Fibroblast of lung (primary cell): Measurements from ENCODE around the gene CTSC. TPM values are rescaled to one million over a fixed set of nuclear protein-coding genes. Genes with fewer than 3 reads are reported as not detected.

Source experiments
- DNase-seq, 2 donors: peaks; one replicate each; pipeline versions ENCODE4 v3.0.0 to v3.0.0-alpha.2; 2010; ENCODE audit warnings: low read depth in 2 of 2
- H2AFZ ChIP-seq: 2 replicates; pipeline ENCODE4 v1.5.1; 2012; ENCODE audit warnings: low read length, control low read depth, inconsistent platforms
- H3K27ac ChIP-seq: 2 replicates; pipeline ENCODE4 v1.5.1; 2011; ENCODE audit warnings: low read length, control low read depth; ENCODE audit not compliant: insufficient read depth
- H3K27me3 ChIP-seq: 2 replicates; pipeline ENCODE4 v1.5.1; 2011; ENCODE audit warnings: mild to moderate bottlenecking, low read length; ENCODE audit not compliant: control insufficient read depth, insufficient read depth
- H3K36me3 ChIP-seq: 2 replicates; pipeline ENCODE4 v1.5.1; 2011; ENCODE audit warnings: low read length; ENCODE audit not compliant: control insufficient read depth, insufficient read depth
- H3K4me1 ChIP-seq: 2 replicates; pipeline ENCODE4 v1.5.1; 2011; ENCODE audit warnings: low read length; ENCODE audit not compliant: control insufficient read depth, insufficient read depth; ENCODE audit errors: extremely low read depth
- H3K4me2 ChIP-seq: 2 replicates; pipeline ENCODE4 v1.5.1; 2011; ENCODE audit warnings: low read length, control low read depth; ENCODE audit not compliant: insufficient read depth; ENCODE audit errors: extremely low read depth
- H3K4me3 ChIP-seq, 4 experiments: fragments of 200-600 bp in 1 of 4; sonication (generic) in 1 of 4; replicated peaks in 1 of 4; 2 replicates each; pipeline ENCODE4 v1.5.1; 2011 to 2016; ENCODE audit warnings: low read length in 4 of 4, low read depth in 3 of 4, mild to moderate bottlenecking in 3 of 4, control low read depth in 2 of 4, inconsistent platforms in 1 of 4, mixed read lengths in 1 of 4; ENCODE audit not compliant: insufficient read depth in 1 of 4; ENCODE audit errors: control extremely low read depth in 1 of 4
- H3K79me2 ChIP-seq: 2 replicates; pipeline ENCODE4 v1.5.1; 2012; ENCODE audit warnings: mild to moderate bottlenecking, low read length, inconsistent platforms; ENCODE audit not compliant: control insufficient read depth, insufficient read depth
- H3K9ac ChIP-seq: 2 replicates; pipeline ENCODE4 v1.5.1; 2011; ENCODE audit warnings: mild to moderate bottlenecking, low read length, control low read depth; ENCODE audit not compliant: insufficient read depth
- H3K9me3 ChIP-seq: 2 replicates; pipeline ENCODE4 v1.5.1; 2012; ENCODE audit warnings: low read depth, low read length; ENCODE audit not compliant: control insufficient read depth, insufficient read depth
- H4K20me1 ChIP-seq: 2 replicates; pipeline ENCODE4 v1.5.1; 2011; ENCODE audit warnings: low read length; ENCODE audit not compliant: control insufficient read depth, insufficient read depth; ENCODE audit errors: extremely low read depth
- CTCF ChIP-seq, 2 donors: IDR thresholded peaks in 1 of 2; conservative IDR thresholded peaks in 1 of 2; 1 replicate in 1 of 2; 2 replicates in 1 of 2; pipeline ENCODE4 v1.5.1; 2011 to 2012; ENCODE audit warnings: low read length in 2 of 2, control low read depth in 1 of 2, inconsistent platforms in 1 of 2, low read depth in 1 of 2, mild to moderate bottlenecking in 1 of 2
- EZH2 ChIP-seq: IDR thresholded peaks from 2 replicates; pipeline ENCODE4 v1.5.1; 2012; ENCODE audit warnings: low read length, control low read depth, mild to moderate bottlenecking; ENCODE audit errors: missing control alignments
- polyA plus RNA-seq, 2 donors: library from polyadenylated mRNA; depleted of rRNA in 1 of 2; stranded (reverse) in 1 of 2; unstranded in 1 of 2; fragments of >200 nt; gene quantifications; 2 replicates each; pipeline ENCODE4 v1.2.1, GENCODE V29; 2011 to 2012; ENCODE audit warnings: missing spikeins in 1 of 2
- total RNA-seq: library from RNA; depleted of rRNA; stranded (reverse); fragments of >200 nt; gene quantifications from 2 replicates; pipeline ENCODE4 v1.2.1, GENCODE V29; 2014

CTSC gene
- total and polyA plus RNA-seq, 2 donors (not counting 1 experiment from before 2014, with no cell fraction given), result 75.8 to 593 TPM

GRCh38 chr11:88312628-88313027, 24.9 kb downstream of the CTSC start:
- Histone ChIP-seq H3K4me3 (no peak overlapping the region), H3K9me3 (no peaks in the 10 kb centered on the region), H3K27ac (no peak overlapping the region), H3K79me2 (no peaks in the 10 kb centered on the region), H3K4me2 (peak overlapping the region; percentile 3), H3K27me3 (no peaks in the 10 kb centered on the region), H2AFZ (no peak overlapping the region), H3K9ac (no peak overlapping the region), H3K4me1 (peaks cover 2% of the 10 kb centered on the region), H3K36me3 (peaks cover 7% of the 10 kb centered on the region), H4K20me1 (no peaks in the 10 kb centered on the region)
- peak in 1 of 2 donors; percentile 54 for DNase-seq
- no peak for TF ChIP-seq EZH2

GRCh38 chr11:88310246-88310645, 27.3 kb downstream of the CTSC start:
- Histone ChIP-seq H3K27me3 (no peaks in the 10 kb centered on the region), H4K20me1 (no peaks in the 10 kb centered on the region), H3K36me3 (peaks cover 6% of the 10 kb centered on the region), H3K4me2 (no peak overlapping the region), H2AFZ (no peak overlapping the region), H3K27ac (no peak overlapping the region), H3K9ac (no peak overlapping the region), H3K79me2 (no peaks in the 10 kb centered on the region), H3K9me3 (no peaks in the 10 kb centered on the region), H3K4me1 (no peaks in the 10 kb centered on the region), H3K4me3 (no peak overlapping the region)
- TF ChIP-seq EZH2, result no peak
- TF ChIP-seq CTCF (conservative IDR thresholded peaks at IDR 0.05 in 1 of 2, IDR thresholded peaks at IDR 0.05 in 1 of 2; ENCODE audit: low read depth in 1 of 2, low read length in 2 of 2), result no peak
- DNase-seq, result peak in 1 of 2 donors; percentile 65

GRCh38 chr11:88308576-88308975, 29.0 kb downstream of the CTSC start:
- Histone ChIP-seq H3K4me1 (no peaks in the 10 kb centered on the region), H3K4me3 (no peak overlapping the region), H3K36me3 (peaks cover 6% of the 10 kb centered on the region), H3K9ac (no peak overlapping the region), H3K27ac (no peak overlapping the region), H3K4me2 (no peak overlapping the region), H2AFZ (no peak overlapping the region), H4K20me1 (no peaks in the 10 kb centered on the region), H3K79me2 (no peaks in the 10 kb centered on the region), H3K9me3 (no peaks in the 10 kb centered on the region), H3K27me3 (no peaks in the 10 kb centered on the region)
- no peak for DNase-seq
- TF ChIP-seq CTCF (conservative IDR thresholded peaks at IDR 0.05 in 1 of 2, IDR thresholded peaks at IDR 0.05 in 1 of 2; ENCODE audit: low read depth in 1 of 2, low read length in 2 of 2) (no peak), EZH2 (no peak)
